ENCODE measurements around the gene SEC23A.

SEC23A gene

GRCh38 chr14:38982837-38983236, 120.2 kb downstream of the SEC23A start:
- DNase-seq, result no peak

- no peak for DNase-seq
Observed at GRCh38 chr14:38982278-38982677, 120.8 kb downstream of the SEC23A start.
